ENCODE measurements around the gene AHRR.
"Not testable (repeated sequence)": the region's sequence is repeated elsewhere in the genome, so short reads cannot be mapped to it uniquely, and the experiment has no call there.

AHRR gene

GRCh38 chr5:368183-369084 lies 46.9 kb downstream of the AHRR start:
- DNase-seq (ENCODE audit: low spot score) = peak; percentile 97

DNA sequence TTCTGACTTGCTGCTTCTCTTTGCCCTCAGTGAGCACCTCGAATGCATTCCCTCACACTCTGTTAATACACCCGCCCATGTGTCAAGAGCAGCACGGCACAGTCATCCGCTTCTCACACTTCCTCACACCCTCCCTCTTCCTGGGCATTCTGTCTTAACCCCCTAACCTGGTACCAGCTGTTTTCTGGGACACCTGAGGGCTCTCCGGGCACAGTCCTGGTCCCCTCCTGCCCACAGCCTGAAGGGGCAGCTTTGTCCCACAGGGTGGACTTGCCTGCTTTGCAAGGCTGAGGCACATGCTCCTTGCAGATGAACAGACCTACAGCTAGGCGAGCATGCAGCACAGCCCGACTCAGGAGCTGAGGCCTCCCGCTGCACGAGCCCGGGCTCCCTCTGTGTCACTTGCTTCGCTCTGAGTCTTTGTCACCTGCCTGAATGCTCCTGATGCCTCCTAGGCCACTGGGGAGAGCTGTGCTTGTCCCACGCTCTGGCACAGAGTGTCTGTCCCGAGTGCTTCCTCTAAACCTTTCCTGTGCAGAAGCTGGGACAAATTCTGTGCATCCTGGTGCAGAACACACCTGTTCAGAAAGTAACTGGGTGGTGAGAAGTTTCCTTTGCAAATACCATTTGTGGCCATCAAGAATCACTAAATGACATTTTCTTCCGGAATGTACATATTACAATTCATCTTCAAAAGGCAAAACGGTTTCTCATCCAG lies 47.8 kb downstream of the AHRR start:
- peak; percentile 49 for DNase-seq (ENCODE audit: low spot score)

GRCh38 chr5:369869-370236 lies 48.3 kb downstream of the AHRR start:
- not testable (repeated sequence) for DNase-seq (ENCODE audit: low spot score)

DNA sequence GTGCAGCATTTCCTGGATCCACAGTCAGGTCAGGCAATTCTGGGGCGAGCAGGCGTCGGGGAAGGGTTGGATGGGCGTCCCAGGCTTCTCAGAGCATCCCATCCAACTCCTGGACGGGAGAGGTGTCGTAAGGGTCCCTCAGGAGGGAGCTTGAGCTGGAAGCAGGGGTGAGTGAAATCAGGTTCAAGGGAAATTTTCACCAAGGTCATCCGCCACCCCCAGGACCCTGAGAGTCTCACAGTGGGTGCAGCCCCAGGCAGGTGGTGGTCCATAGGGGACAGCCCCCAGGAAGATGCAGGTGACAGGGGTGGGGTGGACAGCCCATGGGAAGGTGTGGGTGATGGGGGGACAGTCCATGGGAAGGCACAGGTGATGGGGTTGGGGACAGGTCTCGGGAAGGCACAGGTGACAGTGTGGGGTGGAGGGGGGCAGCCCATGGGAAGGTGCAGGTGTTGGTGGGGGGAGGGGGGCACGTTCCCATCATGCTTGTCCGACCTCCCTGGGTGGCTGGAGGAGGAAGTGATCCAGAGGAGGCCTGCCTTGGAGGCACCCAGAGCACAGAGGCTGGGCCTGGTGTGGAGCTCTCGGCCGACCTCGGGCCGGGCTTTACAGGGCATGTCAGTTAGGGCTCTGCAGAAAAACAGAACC lies 48.9 kb downstream of the AHRR start:
- no peak for DNase-seq (ENCODE audit: low spot score)

- no peak for DNase-seq (ENCODE audit: low spot score)
Measured at GRCh38 chr5:370959-371810, 49.7 kb downstream of the AHRR start.

DNA sequence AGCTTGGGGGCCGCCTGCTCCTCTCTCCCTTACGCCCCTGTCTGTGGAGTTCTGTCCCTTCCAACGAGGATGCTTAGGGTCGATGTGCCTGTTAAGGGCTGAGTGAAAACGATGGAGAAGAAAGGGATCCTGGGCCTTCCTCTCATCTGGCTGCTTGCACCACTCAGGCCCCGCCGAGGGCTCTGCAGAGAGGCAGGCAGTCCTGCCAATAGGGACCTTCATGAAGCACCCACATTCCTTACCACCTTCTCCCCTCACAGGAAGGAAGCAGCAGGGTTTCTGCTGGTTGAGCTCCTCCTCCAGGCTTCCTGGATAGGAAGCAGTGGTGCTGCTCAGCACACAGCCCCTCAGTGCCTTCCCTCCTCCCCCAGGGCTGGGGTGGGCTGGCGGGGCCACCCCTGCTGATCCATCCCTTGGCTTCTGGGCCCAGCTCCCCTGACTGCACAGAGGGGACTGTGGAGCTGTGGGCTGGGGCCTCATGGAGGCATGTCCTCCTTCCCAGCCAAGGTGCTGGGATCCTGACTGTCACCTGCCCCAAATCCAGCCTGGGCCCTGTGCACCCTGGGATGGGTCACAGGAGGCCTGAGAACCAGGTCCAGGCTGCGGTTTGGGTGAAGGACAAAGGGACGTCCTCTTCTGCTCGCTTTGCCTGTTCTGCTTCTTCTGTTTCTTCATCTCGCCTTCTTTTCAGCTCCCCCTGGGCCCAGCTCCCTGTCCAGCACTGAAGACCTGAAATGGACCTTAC lies 50.5 kb downstream of the AHRR start:
- no peak for DNase-seq (ENCODE audit: low spot score)

- no peak for DNase-seq (ENCODE audit: low spot score)
Measured at GRCh38 chr5:372556-372995, 51.1 kb downstream of the AHRR start.

DNA sequence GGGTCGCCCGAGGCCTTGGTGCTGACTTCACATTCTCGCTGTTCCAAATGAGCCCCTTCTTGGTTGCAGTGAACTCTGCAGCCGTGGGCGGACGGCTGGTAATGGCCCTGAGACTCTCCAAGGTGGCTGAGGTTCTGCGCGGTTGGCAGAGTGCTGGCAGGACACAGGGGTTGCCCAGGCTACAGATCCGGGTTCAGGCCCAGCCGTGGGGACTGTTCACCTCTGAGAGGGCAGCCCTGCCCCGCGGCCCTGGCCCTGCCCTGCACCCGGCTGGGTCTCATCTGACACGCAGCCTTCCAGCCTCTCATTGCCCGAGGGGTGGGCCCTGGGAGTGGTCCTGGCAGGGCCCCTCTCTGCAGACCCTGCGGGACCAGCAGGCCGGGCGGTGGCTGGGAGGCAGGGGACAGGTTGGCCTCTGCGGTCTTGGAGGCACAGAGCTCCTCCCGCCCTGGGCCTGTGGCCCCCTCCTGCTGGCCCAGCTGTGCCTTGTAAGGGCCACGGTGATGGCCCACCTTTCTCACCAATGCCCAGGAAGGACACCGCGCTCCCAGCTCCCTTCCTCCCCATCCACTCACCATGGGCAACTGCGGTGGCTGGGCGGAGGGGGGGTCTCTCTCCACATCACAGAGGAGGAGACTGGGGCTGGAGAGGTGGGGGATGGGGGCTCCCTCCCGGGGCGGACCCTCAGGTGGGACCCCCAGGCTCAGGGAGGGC lies 51.6 kb downstream of the AHRR start:
- DNase-seq (ENCODE audit: low spot score) = no peak

- DNase-seq (ENCODE audit: low spot score) = peak; percentile 89
Measured at GRCh38 chr5:373710-374602, 52.4 kb downstream of the AHRR start.

DNA sequence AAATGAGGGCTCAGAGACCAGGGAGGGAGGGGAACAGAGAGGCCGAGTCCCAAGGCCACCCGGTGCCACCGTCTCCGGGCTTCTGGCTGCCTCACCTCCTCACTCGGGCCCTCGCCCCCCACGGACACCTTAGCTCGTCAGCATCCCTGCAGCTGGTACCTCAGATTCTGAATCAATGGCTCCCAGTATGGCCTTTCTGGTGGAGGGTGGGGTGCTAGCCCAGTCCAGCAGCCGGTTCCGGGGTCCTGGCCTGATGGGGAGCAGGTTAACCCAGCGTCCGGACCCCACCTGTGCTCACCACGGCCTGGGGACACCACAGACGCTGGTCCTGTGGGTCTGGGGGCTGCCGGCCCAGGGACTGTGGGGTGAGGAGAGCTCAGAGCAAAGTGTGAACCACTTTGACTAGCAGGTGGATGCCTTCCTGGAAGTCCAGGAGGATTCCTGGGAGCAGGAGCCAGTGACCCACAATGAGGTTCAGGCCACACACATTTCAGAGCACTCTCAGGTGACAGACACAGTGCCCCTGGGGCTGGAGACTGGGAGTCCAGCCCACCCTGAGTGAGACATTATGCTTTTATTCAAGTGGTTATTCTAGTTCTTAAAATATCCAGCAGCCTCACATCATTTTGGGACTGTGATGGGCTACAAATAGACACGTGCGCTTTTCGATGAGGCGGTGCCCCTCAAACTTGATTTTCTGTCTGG lies 53.3 kb downstream of the AHRR start:
- DNase-seq (ENCODE audit: low spot score) = no peak

GRCh38 chr5:375336-375920 lies 53.9 kb downstream of the AHRR start:
- DNase-seq (ENCODE audit: low spot score) = no peak

GRCh38 chr5:375921-376798 lies 54.6 kb downstream of the AHRR start:
- no peak for DNase-seq (ENCODE audit: low spot score)

- no peak for DNase-seq (ENCODE audit: low spot score)
Measured at GRCh38 chr5:376799-377325, 55.3 kb downstream of the AHRR start.

- no peak for DNase-seq (ENCODE audit: low spot score)
Measured at GRCh38 chr5:377326-377981, 55.9 kb downstream of the AHRR start.

DNA sequence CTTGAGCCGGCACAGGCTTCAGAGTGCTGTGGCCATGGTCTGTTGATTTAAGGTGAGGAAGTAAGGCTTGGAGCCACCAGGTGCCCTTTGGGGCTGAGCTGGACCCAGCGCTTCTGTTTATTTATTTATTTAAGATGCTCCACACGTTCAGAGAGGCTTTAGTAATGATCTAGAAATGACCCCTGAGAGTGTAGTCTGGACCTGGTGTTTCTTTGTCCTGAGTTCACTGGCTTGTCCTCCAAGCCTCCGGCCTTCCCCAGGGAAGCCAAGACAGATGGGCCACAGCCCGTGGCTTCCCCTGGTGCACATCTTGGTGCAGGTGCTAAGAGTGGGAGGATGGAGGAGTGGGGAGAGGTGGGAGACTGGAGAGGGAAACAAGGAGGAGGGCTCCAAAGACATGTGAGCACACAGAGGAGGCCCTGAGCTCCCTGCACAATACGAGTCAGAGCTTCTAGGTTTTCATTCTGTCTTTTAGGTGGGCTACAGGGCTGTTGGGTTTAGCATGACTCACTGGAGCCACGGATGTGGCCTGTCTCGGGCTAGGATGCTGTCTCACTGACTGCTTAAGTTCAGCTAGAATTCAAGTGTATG lies 56.9 kb downstream of the AHRR start:
- no peak for DNase-seq (ENCODE audit: low spot score)
